ENCODE results near the gene ZNF639. TPM values are rescaled to one million over a fixed set of nuclear protein-coding genes. Genes with fewer than 3 reads are reported as not detected.

The ZNF639 gene
- total RNA-seq, 1 experiment from 2014 or later, result 63.6 TPM

Other genes with a start within 250 kb of the ZNF639 start
- gene PIK3CA, start 174.7 kb upstream of the ZNF639 start, total RNA-seq (2014; rRNA removed; shearing (Covaris generic)), result 20.4 and 32.9 TPM in 2 replicates
- 0.11 and 0.77 TPM in 2 replicates for gene KCNMB3, start 71.9 kb upstream of the ZNF639 start, total RNA-seq (2014; rRNA removed; shearing (Covaris generic))
- gene MFN1, start 24.7 kb downstream of the ZNF639 start, total RNA-seq (2014; rRNA removed; shearing (Covaris generic)), result 38.7 and 50.9 TPM in 2 replicates
- 42.4 and 47.8 TPM in 2 replicates for gene GNB4, start 128.4 kb downstream of the ZNF639 start, total RNA-seq (2014; rRNA removed; shearing (Covaris generic))
- 288 and 441 TPM in 2 replicates for gene ACTL6A, start 239.9 kb downstream of the ZNF639 start, total RNA-seq (2014; rRNA removed; shearing (Covaris generic))